ENCODE measurements around the gene TOLLIP. TPM values are rescaled to one million over a fixed set of nuclear protein-coding genes. Genes with fewer than 3 reads are reported as not detected.

Gene TOLLIP
- total and polyA plus RNA-seq, 8 donors: 35.2 to 69.8 (median 45.7) TPM

DNA sequence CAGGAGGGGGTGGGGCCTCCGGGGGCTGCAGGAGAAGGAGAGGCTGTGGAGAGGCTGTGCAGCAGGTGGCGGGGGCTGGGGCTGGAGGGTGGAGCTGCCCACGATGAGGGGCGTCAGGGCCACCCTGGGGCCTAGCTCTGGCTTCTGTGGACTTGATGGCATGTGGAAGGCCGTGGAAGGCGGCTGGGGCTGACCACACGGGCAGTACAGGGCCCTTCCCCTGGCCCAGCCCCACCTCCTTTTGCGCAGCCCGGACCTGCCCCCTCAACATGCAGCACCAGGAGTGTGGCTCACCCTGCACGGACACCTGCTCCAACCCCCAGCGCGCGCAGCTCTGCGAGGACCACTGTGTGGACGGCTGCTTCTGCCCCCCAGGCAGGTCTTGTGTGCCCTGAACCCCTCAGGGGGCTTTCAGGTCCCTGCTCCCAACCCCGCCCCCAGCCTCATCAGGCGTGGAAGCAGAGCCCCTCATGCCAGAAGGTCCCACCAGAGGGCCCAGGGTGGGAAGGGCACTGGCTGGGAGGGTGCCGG is 80.4 kb downstream of the TOLLIP start:
- no peak for ATAC-seq
- WGBS, 2 donors: 58 to 66% methylated on average over 18 of the region's 18 CpGs
- DNase-seq: peak in 3 of 6 donors; percentile 20 to 61 (median 48)
- no peaks in the 10 kb centered on the region for H3K4me1 ChIP-seq
- no peak for FAIRE-seq
- TF ChIP-seq, protein P1, sequence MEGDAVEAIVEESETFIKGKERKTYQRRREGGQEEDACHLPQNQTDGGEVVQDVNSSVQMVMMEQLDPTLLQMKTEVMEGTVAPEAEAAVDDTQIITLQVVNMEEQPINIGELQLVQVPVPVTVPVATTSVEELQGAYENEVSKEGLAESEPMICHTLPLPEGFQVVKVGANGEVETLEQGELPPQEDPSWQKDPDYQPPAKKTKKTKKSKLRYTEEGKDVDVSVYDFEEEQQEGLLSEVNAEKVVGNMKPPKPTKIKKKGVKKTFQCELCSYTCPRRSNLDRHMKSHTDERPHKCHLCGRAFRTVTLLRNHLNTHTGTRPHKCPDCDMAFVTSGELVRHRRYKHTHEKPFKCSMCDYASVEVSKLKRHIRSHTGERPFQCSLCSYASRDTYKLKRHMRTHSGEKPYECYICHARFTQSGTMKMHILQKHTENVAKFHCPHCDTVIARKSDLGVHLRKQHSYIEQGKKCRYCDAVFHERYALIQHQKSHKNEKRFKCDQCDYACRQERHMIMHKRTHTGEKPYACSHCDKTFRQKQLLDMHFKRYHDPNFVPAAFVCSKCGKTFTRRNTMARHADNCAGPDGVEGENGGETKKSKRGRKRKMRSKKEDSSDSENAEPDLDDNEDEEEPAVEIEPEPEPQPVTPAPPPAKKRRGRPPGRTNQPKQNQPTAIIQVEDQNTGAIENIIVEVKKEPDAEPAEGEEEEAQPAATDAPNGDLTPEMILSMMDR (IDR thresholded peaks at IDR 0.05): no peak
- intact Hi-C loops (cut with DNase I): no loop called here
- no peak overlapping the region for H3K4me3 ChIP-seq
- no peaks in the 10 kb centered on the region for H3K36me3 ChIP-seq
- no peak overlapping the region for H3K27ac ChIP-seq
- no peaks in the 10 kb centered on the region for H3K27me3 ChIP-seq
- no peaks in the 10 kb centered on the region for H3K9me3 ChIP-seq

GRCh38 chr11:1228101-1228821 is 81.2 kb downstream of the TOLLIP start:
- no peaks in the 10 kb centered on the region for H3K9me3 ChIP-seq
- TF ChIP-seq, protein P1 (IDR thresholded peaks at IDR 0.05): no peak
- intact Hi-C loops (cut with DNase I): no loop called here
- no peak overlapping the region for H3K4me3 ChIP-seq
- 64 to 78% methylated on average over 28 to 31 of the region's 31 CpGs for WGBS, 2 donors
- H3K27me3 ChIP-seq: no peaks in the 10 kb centered on the region
- peak in 3 of 6 donors; percentile 29 to 81 (median 53) for DNase-seq
- no peaks in the 10 kb centered on the region for H3K4me1 ChIP-seq
- no peak overlapping the region for H3K27ac ChIP-seq
- no peak for ATAC-seq
- no peak for FAIRE-seq
- H3K36me3 ChIP-seq: no peaks in the 10 kb centered on the region

DNA sequence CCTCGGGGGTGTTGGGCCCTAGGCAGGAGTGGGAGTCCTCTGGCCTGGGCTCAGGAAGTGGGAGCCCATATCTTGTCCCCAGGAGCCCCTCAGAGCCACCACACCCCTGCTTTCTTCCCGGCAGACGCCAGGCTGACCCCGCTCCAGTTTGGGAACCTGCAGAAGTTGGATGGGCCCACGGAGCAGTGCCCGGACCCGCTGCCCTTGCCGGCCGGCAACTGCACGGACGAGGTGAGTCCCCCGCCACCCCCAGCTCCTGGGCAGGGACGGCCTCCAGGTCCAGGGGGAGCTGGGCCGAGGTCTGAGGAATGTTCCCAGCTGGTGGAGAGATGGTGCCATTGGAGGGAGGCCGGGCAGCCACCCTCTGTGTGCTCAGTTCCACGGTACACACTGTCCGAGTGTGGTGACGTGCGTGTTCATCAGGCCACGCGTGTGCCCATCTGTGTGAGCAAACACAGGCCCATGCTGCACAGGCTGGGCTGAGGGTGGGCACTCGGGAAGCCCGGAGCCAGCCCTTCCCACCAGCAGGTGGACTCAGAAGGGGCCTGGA is 81.8 kb downstream of the TOLLIP start:
- Histone ChIP-seq H3K27ac (no peak overlapping the region), H3K27me3 (no peaks in the 10 kb centered on the region), H3K4me1 (no peaks in the 10 kb centered on the region), H3K36me3 (no peaks in the 10 kb centered on the region), H3K4me3 (no peak overlapping the region), H3K9me3 (no peaks in the 10 kb centered on the region)
- intact Hi-C loops (cut with DNase I): no loop called here
- ATAC-seq (no peak), FAIRE-seq (no peak), DNase-seq (peak in 3 of 6 donors; percentile 30 to 68 (median 56))
- 63 to 68% methylated on average over 23 of the region's 23 CpGs for WGBS, 2 donors
- TF ChIP-seq, protein P1 (IDR thresholded peaks at IDR 0.05): no peak

- TF ChIP-seq, protein P1 (IDR thresholded peaks at IDR 0.05): no peak
- no peak overlapping the region for H3K27ac ChIP-seq
- H3K4me1 ChIP-seq: no peaks in the 10 kb centered on the region
- DNase-seq: peak in 2 of 6 donors; percentile 36 to 61
- no peaks in the 10 kb centered on the region for H3K36me3 ChIP-seq
- 35 to 40% methylated on average over 22 to 23 of the region's 23 CpGs for WGBS, 2 donors
- ATAC-seq: no peak
- FAIRE-seq: no peak
- H3K27me3 ChIP-seq: no peaks in the 10 kb centered on the region
- no peaks in the 10 kb centered on the region for H3K9me3 ChIP-seq
- intact Hi-C loops (cut with DNase I): no loop called here
- H3K4me3 ChIP-seq: no peak overlapping the region
These were observed 82.4 kb downstream of the TOLLIP start for GRCh38 chr11:1226986-1227550.

Data from pancreas (tissue), 10 donors.